HL-60 (cell line): Measurements from ENCODE around the gene PRKD1.

ENCODE experiments used
- GABPA ChIP-seq: IDR thresholded peaks from 2 replicates; pipeline ENCODE4 v1.6.1; 2012; ENCODE audit warnings: low read depth
- POLR2AphosphoS5 ChIP-seq: IDR thresholded peaks from 2 replicates; pipeline ENCODE4 v1.6.1; 2012; ENCODE audit warnings: low read depth
- TF ChIP-seq, protein P1 (sequence below): IDR thresholded peaks from one replicate; pipeline ENCODE4 v1.5.1; 2011; ENCODE audit warnings: low read length, control low read depth, inconsistent platforms; ENCODE audit not compliant: insufficient read depth
- TF ChIP-seq, protein P2 (sequence below): IDR thresholded peaks from 2 replicates; pipeline ENCODE4 v1.6.1; 2012; ENCODE audit warnings: low read depth; ENCODE audit not compliant: insufficient replicate concordance

DNA sequence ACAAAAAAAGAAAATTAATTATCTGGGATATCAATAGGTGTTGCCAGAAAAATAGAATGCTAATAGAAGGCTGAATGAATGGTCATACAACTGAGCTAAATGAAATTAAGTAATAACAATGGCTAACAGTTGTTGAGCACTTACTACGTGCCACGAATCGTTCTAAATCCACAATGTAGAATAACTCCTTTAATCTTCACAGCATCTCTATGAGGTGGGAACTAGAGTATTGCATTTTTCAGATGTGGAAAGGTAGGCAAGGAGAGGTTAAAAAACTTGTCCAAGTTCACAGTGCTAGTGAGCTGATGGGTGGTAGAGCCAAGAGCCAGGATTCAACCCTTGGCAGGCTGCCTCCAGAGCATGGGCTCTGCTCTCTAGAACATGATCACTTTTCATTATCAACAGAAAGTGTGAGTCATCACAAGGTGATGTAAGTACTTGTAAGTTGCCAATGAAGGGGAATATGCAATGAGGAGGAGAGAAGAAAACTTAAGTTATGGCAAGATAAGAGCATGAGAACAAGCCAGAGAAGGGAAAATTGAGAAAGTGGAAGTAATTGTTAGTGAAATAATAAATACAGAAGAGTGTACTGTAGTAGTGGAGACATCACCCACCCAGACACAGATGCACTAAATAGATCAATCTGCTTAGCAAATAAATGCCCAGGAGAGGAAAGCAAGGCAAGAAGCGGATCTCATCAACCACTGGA, 122.1 kb downstream of the PRKD1 start:
- TF ChIP-seq, protein P1, sequence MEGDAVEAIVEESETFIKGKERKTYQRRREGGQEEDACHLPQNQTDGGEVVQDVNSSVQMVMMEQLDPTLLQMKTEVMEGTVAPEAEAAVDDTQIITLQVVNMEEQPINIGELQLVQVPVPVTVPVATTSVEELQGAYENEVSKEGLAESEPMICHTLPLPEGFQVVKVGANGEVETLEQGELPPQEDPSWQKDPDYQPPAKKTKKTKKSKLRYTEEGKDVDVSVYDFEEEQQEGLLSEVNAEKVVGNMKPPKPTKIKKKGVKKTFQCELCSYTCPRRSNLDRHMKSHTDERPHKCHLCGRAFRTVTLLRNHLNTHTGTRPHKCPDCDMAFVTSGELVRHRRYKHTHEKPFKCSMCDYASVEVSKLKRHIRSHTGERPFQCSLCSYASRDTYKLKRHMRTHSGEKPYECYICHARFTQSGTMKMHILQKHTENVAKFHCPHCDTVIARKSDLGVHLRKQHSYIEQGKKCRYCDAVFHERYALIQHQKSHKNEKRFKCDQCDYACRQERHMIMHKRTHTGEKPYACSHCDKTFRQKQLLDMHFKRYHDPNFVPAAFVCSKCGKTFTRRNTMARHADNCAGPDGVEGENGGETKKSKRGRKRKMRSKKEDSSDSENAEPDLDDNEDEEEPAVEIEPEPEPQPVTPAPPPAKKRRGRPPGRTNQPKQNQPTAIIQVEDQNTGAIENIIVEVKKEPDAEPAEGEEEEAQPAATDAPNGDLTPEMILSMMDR: no peak
- TF ChIP-seq POLR2AphosphoS5 (no peak), GABPA (no peak)
- TF ChIP-seq, protein P2, sequence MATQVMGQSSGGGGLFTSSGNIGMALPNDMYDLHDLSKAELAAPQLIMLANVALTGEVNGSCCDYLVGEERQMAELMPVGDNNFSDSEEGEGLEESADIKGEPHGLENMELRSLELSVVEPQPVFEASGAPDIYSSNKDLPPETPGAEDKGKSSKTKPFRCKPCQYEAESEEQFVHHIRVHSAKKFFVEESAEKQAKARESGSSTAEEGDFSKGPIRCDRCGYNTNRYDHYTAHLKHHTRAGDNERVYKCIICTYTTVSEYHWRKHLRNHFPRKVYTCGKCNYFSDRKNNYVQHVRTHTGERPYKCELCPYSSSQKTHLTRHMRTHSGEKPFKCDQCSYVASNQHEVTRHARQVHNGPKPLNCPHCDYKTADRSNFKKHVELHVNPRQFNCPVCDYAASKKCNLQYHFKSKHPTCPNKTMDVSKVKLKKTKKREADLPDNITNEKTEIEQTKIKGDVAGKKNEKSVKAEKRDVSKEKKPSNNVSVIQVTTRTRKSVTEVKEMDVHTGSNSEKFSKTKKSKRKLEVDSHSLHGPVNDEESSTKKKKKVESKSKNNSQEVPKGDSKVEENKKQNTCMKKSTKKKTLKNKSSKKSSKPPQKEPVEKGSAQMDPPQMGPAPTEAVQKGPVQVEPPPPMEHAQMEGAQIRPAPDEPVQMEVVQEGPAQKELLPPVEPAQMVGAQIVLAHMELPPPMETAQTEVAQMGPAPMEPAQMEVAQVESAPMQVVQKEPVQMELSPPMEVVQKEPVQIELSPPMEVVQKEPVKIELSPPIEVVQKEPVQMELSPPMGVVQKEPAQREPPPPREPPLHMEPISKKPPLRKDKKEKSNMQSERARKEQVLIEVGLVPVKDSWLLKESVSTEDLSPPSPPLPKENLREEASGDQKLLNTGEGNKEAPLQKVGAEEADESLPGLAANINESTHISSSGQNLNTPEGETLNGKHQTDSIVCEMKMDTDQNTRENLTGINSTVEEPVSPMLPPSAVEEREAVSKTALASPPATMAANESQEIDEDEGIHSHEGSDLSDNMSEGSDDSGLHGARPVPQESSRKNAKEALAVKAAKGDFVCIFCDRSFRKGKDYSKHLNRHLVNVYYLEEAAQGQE: no peak
